Retinal pigment epithelial cell (primary cell): ENCODE measurements around the gene PGAP6.

Experiments
- DNase-seq: peaks from one replicate; pipeline ENCODE4 v3.0.0-alpha.2; 2010; ENCODE audit warnings: low read depth
- H3K4me3 ChIP-seq: 2 replicates; pipeline ENCODE4 v1.5.1; 2011; ENCODE audit warnings: mild to moderate bottlenecking, low read length, control low read depth, moderate library complexity
- TF ChIP-seq, protein P1 (sequence below): conservative IDR thresholded peaks from 2 replicates; pipeline ENCODE4 v1.5.1; 2011; ENCODE audit warnings: low read depth, low read length, control low read depth, inconsistent platforms

The PGAP6 gene

DNA sequence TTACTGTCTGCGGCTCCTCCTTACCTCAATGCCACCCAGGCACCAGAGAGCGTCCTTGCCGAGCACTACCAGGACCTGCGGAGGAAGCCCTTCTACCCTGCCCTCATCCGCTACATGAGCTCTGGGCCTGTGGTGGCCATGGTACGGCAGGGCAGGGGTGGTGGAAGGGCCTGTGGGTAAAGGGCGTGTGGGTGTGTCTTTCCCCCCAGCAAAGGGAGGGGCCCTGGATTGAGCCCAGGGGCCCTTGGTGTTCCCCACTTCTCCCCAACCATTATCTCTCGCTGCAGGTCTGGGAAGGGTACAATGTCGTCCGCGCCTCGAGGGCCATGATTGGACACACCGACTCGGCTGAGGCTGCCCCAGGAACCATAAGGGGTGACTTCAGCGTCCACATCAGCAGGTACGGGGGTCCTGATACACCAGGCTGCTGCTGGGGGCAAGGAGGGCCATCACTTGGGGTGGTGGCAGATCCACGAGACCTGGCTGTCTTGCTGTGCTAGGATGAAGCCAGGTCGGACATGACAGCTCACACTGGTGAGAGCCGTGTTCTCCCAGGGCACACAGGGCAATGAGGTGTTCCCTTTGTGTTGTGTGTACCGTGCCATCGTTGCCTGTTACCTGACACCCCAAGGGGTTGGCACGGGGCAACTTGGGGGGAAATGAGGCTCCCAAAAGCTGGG lies 17.7 kb upstream of the PGAP6 start:
- no peak overlapping the region for H3K4me3 ChIP-seq
- TF ChIP-seq, protein P1, sequence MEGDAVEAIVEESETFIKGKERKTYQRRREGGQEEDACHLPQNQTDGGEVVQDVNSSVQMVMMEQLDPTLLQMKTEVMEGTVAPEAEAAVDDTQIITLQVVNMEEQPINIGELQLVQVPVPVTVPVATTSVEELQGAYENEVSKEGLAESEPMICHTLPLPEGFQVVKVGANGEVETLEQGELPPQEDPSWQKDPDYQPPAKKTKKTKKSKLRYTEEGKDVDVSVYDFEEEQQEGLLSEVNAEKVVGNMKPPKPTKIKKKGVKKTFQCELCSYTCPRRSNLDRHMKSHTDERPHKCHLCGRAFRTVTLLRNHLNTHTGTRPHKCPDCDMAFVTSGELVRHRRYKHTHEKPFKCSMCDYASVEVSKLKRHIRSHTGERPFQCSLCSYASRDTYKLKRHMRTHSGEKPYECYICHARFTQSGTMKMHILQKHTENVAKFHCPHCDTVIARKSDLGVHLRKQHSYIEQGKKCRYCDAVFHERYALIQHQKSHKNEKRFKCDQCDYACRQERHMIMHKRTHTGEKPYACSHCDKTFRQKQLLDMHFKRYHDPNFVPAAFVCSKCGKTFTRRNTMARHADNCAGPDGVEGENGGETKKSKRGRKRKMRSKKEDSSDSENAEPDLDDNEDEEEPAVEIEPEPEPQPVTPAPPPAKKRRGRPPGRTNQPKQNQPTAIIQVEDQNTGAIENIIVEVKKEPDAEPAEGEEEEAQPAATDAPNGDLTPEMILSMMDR: no peak
- no peak for DNase-seq

DNA sequence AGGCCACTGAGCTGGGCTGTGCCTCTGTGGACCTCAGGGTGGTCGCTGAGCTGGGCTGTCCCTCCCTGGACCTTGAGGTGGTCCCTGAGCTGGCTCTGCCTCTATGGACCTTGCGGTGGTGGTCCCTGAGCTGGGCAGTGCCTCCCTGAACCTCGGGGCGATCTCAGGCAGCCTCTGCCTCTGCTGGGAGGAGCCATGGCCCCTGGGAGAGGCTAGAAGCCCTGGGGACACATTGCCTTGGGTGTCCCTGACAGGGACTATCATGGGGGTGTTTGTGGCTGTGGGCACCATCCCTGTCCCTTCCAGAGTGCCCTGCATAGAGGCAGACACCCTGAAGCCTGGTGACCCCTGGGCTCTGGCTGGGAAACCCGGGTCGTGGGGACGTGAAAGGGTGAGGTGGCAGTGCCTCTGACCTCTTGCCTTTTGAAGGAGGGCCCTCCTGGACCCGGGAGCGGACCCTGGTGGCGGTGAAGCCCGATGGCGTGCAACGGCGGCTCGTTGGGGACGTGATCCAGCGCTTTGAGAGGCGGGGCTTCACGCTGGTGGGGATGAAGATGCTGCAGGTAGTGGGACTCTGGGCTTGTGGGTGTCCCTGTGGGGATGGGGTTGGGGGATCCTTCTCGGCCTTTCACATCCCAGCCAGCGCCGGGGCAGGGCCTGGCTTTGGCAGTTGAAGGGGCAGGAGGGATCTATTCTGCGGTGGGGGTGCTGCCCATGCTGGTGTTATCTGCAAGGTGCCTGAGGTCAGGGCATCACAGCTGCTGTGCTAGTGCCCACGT lies 17.0 kb upstream of the PGAP6 start:
- TF ChIP-seq, protein P1: no peak
- DNase-seq: no peak
- no peak overlapping the region for H3K4me3 ChIP-seq

DNA sequence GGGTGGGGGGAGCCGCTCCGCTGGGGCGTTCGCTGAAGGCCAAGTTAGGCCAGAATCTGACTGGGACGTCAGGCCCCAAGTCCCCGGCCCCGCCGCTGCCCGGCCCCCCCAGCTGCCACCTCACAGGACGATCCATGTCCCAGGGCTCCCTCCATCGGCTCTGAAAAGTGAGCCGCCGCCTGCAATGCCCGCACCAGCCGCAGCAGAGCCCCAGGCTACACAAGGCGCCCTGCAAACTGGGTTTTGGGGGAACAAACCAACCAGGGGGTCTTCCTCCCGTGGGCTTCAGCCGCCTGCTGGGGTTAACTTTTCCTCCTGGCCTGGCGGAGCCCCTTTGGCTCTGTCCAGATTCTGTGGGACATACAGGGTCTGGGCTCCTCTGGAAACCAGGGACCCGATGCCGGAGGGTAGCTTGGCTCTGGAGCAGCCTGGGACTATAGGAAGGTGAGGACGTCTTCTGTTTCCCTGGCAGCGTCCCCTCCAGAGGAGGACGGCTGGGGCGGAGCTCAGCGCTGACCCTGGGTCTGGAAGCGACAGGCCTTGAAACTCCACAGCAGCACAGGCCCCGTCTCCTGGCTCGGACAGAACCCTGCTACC lies 16.1 kb upstream of the PGAP6 start:
- peak overlapping the region; percentile 30 for H3K4me3 ChIP-seq
- TF ChIP-seq, protein P1: peak; percentile 46
- DNase-seq: no peak

DNA sequence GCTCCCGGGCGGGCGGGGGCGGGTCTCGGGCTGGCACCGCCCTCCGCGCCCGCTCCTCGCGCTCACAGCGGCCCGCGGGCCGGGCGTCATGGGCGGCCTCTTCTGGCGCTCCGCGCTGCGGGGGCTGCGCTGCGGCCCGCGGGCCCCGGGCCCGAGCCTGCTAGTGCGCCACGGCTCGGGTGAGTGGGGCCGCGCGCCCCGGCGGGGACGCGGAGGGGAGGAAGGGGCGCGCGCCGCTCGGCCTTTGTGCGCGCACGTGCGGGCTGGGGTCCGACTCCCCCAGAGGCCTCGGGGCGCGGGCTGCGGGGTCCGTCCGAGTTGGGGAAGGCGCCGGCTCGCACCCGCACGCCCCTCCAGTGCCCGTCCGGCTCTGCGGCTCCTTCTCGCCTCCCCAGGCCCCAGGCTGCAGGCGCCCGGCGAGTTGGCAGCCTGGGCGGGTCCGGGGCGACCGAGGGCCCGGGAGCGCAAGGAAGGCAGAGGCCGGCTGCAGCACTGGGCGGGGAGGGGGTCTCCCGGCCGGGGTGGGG lies 15.4 kb upstream of the PGAP6 start, which contains the start of gene NME4:
Gene NME4 (plus strand): TSS at position 65 of the 527 bp plus-strand sequence. CDS start 24 bp downstream, at position 89.
- TF ChIP-seq, protein P1: no peak
- peak within 1 kb of the TSS; percentile 50 for H3K4me3 ChIP-seq
- no peak for DNase-seq

DNA sequence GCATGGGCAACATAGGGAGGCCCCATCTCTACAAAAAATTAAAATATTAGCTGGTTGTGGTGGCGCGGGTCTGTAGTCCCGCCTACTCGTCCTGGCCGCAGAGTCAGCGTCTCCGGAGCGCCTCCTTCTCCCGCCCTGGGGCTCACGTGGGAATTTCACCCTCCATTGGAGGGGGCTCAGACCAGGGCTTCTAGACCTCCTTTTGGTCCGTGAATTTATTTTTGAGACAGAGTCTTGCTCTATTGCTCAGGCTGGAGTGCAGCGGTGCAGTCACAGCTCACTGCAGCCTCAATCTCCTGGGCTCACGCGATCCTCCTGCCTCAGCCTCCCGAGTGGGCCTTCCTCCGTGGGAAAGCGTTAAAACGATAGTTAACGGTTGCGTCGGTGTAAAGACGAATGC lies 14.8 kb upstream of the PGAP6 start:
- TF ChIP-seq, protein P1: no peak
- peak overlapping the region; percentile 50 for H3K4me3 ChIP-seq
- no peak for DNase-seq

DNA sequence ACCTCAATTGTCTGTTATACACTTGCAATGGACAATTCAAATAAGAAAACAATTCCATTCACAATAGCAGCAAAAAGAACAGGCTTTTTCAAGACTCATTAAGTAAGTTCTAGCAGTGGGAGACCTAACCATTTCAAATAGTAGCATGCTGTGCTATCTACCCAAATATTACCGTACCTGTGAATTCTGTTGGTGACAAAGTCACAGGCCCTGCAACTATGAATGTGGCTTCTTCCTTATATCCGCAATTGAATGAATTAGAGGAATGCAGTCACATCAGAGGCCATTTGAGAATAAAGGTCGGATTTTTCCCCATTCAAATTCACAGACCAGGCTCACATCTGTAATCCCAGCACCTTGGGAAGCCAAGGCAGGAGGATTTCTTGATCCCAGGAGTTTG lies 14.4 kb upstream of the PGAP6 start:
- H3K4me3 ChIP-seq: peak overlapping the region; percentile 50
- no peak for DNase-seq
- TF ChIP-seq, protein P1: no peak
